Neural cell (in vitro differentiated cells): ENCODE measurements around the gene PERCC1. TPM values are rescaled to one million over a fixed set of nuclear protein-coding genes. Genes with fewer than 3 reads are reported as not detected.

Source experiments
- H2AFZ ChIP-seq: fragments of 200-600, 300-800 bp; sonication (generic), shearing (Covaris generic); 2 replicates; pipeline ENCODE4 v1.6.0; 2014; ENCODE audit warnings: low read depth, mild to moderate bottlenecking, antibody characterized with exemption, low read length, moderate library complexity
- H3F3A ChIP-seq: fragments of 200-600 bp; shearing (Covaris generic); 2 replicates; pipeline ENCODE4 v1.6.1; 2016; ENCODE audit warnings: mild to moderate bottlenecking, moderate library complexity, mixed read lengths, antibody characterized with exemption, low read length; ENCODE audit not compliant: insufficient read depth, poor library complexity, severe bottlenecking
- H3K27ac ChIP-seq: fragments of 200-600, 300-800 bp; sonication (generic), shearing (Covaris generic); 2 replicates; pipeline ENCODE4 v1.5.1; 2014; ENCODE audit warnings: mild to moderate bottlenecking, low read length, moderate library complexity
- H3K27me3 ChIP-seq: fragments of 300-800, 200-600 bp; sonication (generic), shearing (Covaris generic); 2 replicates; pipeline ENCODE4 v1.6.0; 2014; ENCODE audit warnings: mild to moderate bottlenecking, low read depth, low read length, moderate library complexity; ENCODE audit not compliant: insufficient read depth
- H3K36me3 ChIP-seq: fragments of 300-800, 200-600 bp; sonication (generic), shearing (Covaris generic); 2 replicates; pipeline ENCODE4 v1.5.1; 2014; ENCODE audit warnings: mild to moderate bottlenecking, antibody characterized with exemption, low read length, moderate library complexity; ENCODE audit not compliant: insufficient read depth
- H3K4me2 ChIP-seq: fragments of 300-800, 200-600 bp; sonication (generic), shearing (Covaris generic); 2 replicates; pipeline ENCODE4 v1.6.0; 2014; ENCODE audit warnings: mild to moderate bottlenecking, low read length
- H3K4me3 ChIP-seq: fragments of 300-800, 200-600 bp; sonication (generic), shearing (Covaris generic); 2 replicates; pipeline ENCODE4 v1.5.1; 2014; ENCODE audit warnings: mild to moderate bottlenecking, low read length, moderate library complexity
- H3K79me2 ChIP-seq: fragments of 200-600 bp; shearing (Covaris generic); replicated peaks from 2 replicates; pipeline ENCODE4 v1.6.0; 2014; ENCODE audit warnings: mild to moderate bottlenecking, low read length, moderate library complexity; ENCODE audit not compliant: insufficient read depth
- H3K9ac ChIP-seq: fragments of 300-800, 200-600 bp; sonication (generic), shearing (Covaris generic); 2 replicates; pipeline ENCODE4 v1.6.1; 2016; ENCODE audit warnings: mild to moderate bottlenecking, low read length, mixed read lengths
- H3K9me2 ChIP-seq: fragments of 200-600 bp; shearing (Covaris generic); 2 replicates; pipeline ENCODE4 v1.6.1; 2016; ENCODE audit warnings: mild to moderate bottlenecking, low read length, mixed read lengths; ENCODE audit not compliant: insufficient read depth
- H3K9me3 ChIP-seq: fragments of 200-600, 300-800 bp; sonication (generic), shearing (Covaris generic); 2 replicates; pipeline ENCODE4 v1.6.1; 2016; ENCODE audit warnings: mild to moderate bottlenecking, mixed run types, low read length, moderate library complexity, mixed read lengths
- H4K20me1 ChIP-seq: fragments of 200-600 bp; shearing (Covaris generic); 2 replicates; pipeline ENCODE4 v1.6.1; 2016; ENCODE audit warnings: mild to moderate bottlenecking, mixed run types; ENCODE audit not compliant: insufficient read depth
- CTCF ChIP-seq: fragments of 450-650 bp; IDR thresholded peaks from 2 replicates; pipeline ENCODE4 v1.5.1; 2014; ENCODE audit warnings: antibody characterized with exemption, mild to moderate bottlenecking, moderate library complexity; ENCODE audit not compliant: poor library complexity, severe bottlenecking
- EP300 ChIP-seq: fragments of 450-650 bp; conservative IDR thresholded peaks from 2 replicates; pipeline ENCODE4 v1.6.1; 2014; ENCODE audit warnings: antibody characterized with exemption, mild to moderate bottlenecking, moderate library complexity; ENCODE audit not compliant: poor library complexity, severe bottlenecking
- EZH2 ChIP-seq: fragments of 200-600, 300-800 bp; shearing (Covaris generic), sonication (generic); IDR thresholded peaks from 2 replicates; pipeline ENCODE4 v1.6.1; 2014; ENCODE audit warnings: antibody characterized with exemption, low read length, borderline replicate concordance, mild to moderate bottlenecking; ENCODE audit not compliant: insufficient read depth, poor library complexity, severe bottlenecking
- MXI1 ChIP-seq: fragments of 450-650 bp; conservative IDR thresholded peaks from 2 replicates; pipeline ENCODE4 v1.6.1; 2014; ENCODE audit warnings: antibody characterized with exemption, mild to moderate bottlenecking; ENCODE audit not compliant: poor library complexity, severe bottlenecking
- POLR2AphosphoS5 ChIP-seq: IDR thresholded peaks from 2 replicates; pipeline ENCODE4 v1.6.1; 2012
- RAD21 ChIP-seq: fragments of 450-650 bp; conservative IDR thresholded peaks from 2 replicates; pipeline ENCODE4 v1.6.1; 2014; ENCODE audit warnings: antibody characterized with exemption, mild to moderate bottlenecking, moderate library complexity
- REST ChIP-seq: IDR thresholded peaks from 2 replicates; pipeline ENCODE4 v1.6.1; 2012; ENCODE audit warnings: borderline replicate concordance
- SMC3 ChIP-seq: fragments of 450-650 bp; conservative IDR thresholded peaks from 2 replicates; pipeline ENCODE4 v1.6.1; 2014; ENCODE audit warnings: antibody characterized with exemption, mild to moderate bottlenecking, moderate library complexity; ENCODE audit not compliant: poor library complexity
- TAF1 ChIP-seq: IDR thresholded peaks from 2 replicates; pipeline ENCODE4 v1.6.1; 2012; ENCODE audit warnings: low read depth
- polyA plus RNA-seq: library from polyadenylated mRNA; depleted of rRNA; stranded (reverse); fragments of >200 nt; gene quantifications from 2 replicates; pipeline ENCODE4 v1.2.3, GENCODE V29; 2014

Gene PERCC1
- polyA plus RNA-seq, 1 donor from 2014 or later: not detected

- Histone ChIP-seq H3K27ac (no peak overlapping the region), H3F3A (no peaks in the 10 kb centered on the region), H3K9ac (no peak overlapping the region), H3K36me3 (no peaks in the 10 kb centered on the region), H3K9me3 (no peaks in the 10 kb centered on the region), H3K4me3 (no peak overlapping the region), H2AFZ (no peak overlapping the region), H3K79me2 (no peaks in the 10 kb centered on the region), H3K9me2 (no peaks in the 10 kb centered on the region), H3K27me3 (no peaks in the 10 kb centered on the region), H4K20me1 (no peaks in the 10 kb centered on the region), H3K4me2 (no peak overlapping the region)
- no peak for TF ChIP-seq EZH2
- no peak for TF ChIP-seq TAF1
- TF ChIP-seq SMC3: no peak
- no peak for TF ChIP-seq RAD21
- no peak for TF ChIP-seq EP300
- no peak for TF ChIP-seq MXI1
- no peak for TF ChIP-seq REST
- TF ChIP-seq CTCF: no peak
- TF ChIP-seq POLR2AphosphoS5: no peak
Observed at GRCh38 chr16:1458336-1458976, 27.6 kb downstream of the PERCC1 start.

GRCh38 chr16:1458977-1459341 lies 28.1 kb downstream of the PERCC1 start:
- H3K36me3 ChIP-seq: no peaks in the 10 kb centered on the region
- H3K9me3 ChIP-seq: no peaks in the 10 kb centered on the region
- TF ChIP-seq RAD21: no peak
- no peak for TF ChIP-seq POLR2AphosphoS5
- no peak for TF ChIP-seq REST
- no peak for TF ChIP-seq EP300
- TF ChIP-seq CTCF: no peak
- TF ChIP-seq EZH2: no peak
- no peak for TF ChIP-seq SMC3
- TF ChIP-seq MXI1: no peak
- TF ChIP-seq TAF1: no peak
- H4K20me1 ChIP-seq: no peaks in the 10 kb centered on the region
- H2AFZ ChIP-seq: no peak overlapping the region
- H3K4me2 ChIP-seq: no peak overlapping the region
- no peak overlapping the region for H3K27ac ChIP-seq
- no peak overlapping the region for H3K4me3 ChIP-seq
- H3K9ac ChIP-seq: no peak overlapping the region
- no peaks in the 10 kb centered on the region for H3K27me3 ChIP-seq
- H3K9me2 ChIP-seq: no peaks in the 10 kb centered on the region
- no peaks in the 10 kb centered on the region for H3F3A ChIP-seq
- H3K79me2 ChIP-seq: no peaks in the 10 kb centered on the region
